Neural progenitor cell (in vitro differentiated cells): ENCODE data around the gene LINC01488. TPM values are rescaled to one million over a fixed set of nuclear protein-coding genes. Genes with fewer than 3 reads are reported as not detected.

ENCODE experiments used
- DNase-seq: peaks from one replicate; pipeline ENCODE4 v3.0.0-alpha.2; 2016; ENCODE audit warnings: low spot score
- H2AFZ ChIP-seq: fragments of 200-600 bp; sonication (generic); replicated peaks from 2 replicates; pipeline ENCODE4 v1.6.1; 2016; ENCODE audit warnings: antibody characterized with exemption
- H3F3A ChIP-seq: fragments of 200-600 bp; sonication (generic); 2 replicates; pipeline ENCODE4 v1.6.1; 2016; ENCODE audit warnings: antibody characterized with exemption, low read depth
- H3K27ac ChIP-seq: fragments of 200-600 bp; sonication (generic); 2 replicates; pipeline ENCODE4 v1.5.1; 2016; ENCODE audit warnings: mild to moderate bottlenecking
- H3K27me3 ChIP-seq: fragments of 200-600 bp; sonication (generic); 2 replicates; pipeline ENCODE4 v1.6.1; 2016; ENCODE audit warnings: mild to moderate bottlenecking, moderate library complexity
- H3K36me3 ChIP-seq: fragments of 200-600 bp; sonication (generic); 2 replicates; pipeline ENCODE4 v1.5.1; 2016
- H3K4me1 ChIP-seq: fragments of 200-600 bp; sonication (generic); 2 replicates; pipeline ENCODE4 v1.6.1; 2016; ENCODE audit warnings: mixed run types
- H3K4me2 ChIP-seq: fragments of 200-600 bp; sonication (generic); 2 replicates; pipeline ENCODE4 v1.6.1; 2016
- H3K4me3 ChIP-seq: fragments of 200-600 bp; sonication (generic); 2 replicates; pipeline ENCODE4 v1.5.1; 2016
- H3K79me2 ChIP-seq: fragments of 200-600 bp; sonication (generic); 2 replicates; pipeline ENCODE4 v1.6.1; 2016; ENCODE audit warnings: low read depth
- H3K9ac ChIP-seq: fragments of 200-600 bp; sonication (generic); 2 replicates; pipeline ENCODE4 v1.6.1; 2016
- H3K9me3 ChIP-seq: fragments of 200-600 bp; sonication (generic); 2 replicates; pipeline ENCODE4 v1.5.1; 2016; ENCODE audit warnings: low read depth
- H4K20me1 ChIP-seq: fragments of 200-600 bp; sonication (generic); 2 replicates; pipeline ENCODE4 v1.6.1; 2016; ENCODE audit warnings: low read depth
- H3K27ac Mint-ChIP-seq: 3 replicates; pipeline ENCODE4 v1.8.0; 2021; ENCODE audit warnings: mixed read lengths
- H3K27me3 Mint-ChIP-seq: 2 replicates; pipeline ENCODE4 v1.8.0; 2022; ENCODE audit warnings: low read depth, mild to moderate bottlenecking, inconsistent platforms, moderate library complexity, mixed read lengths; ENCODE audit not compliant: insufficient read depth
- H3K36me3 Mint-ChIP-seq: 3 replicates; pipeline ENCODE4 v1.8.0; 2021; ENCODE audit warnings: mixed read lengths
- H3K4me1 Mint-ChIP-seq: 3 replicates; pipeline ENCODE4 v1.8.0; 2021; ENCODE audit warnings: mixed read lengths
- H3K4me3 Mint-ChIP-seq: 3 replicates; pipeline ENCODE4 v1.8.0; 2021; ENCODE audit warnings: mild to moderate bottlenecking, moderate library complexity, mixed read lengths
- H3K9me3 Mint-ChIP-seq: 3 replicates; pipeline ENCODE4 v1.8.0; 2020; ENCODE audit warnings: mixed read lengths
- EZH2 ChIP-seq: fragments of 200-600 bp; sonication (generic); IDR thresholded peaks from 2 replicates; pipeline ENCODE4 v1.6.1; 2017; ENCODE audit warnings: antibody characterized with exemption, mild to moderate bottlenecking, moderate library complexity
- EZH2phosphoT487 ChIP-seq: fragments of 200-600 bp; sonication (generic); IDR thresholded peaks from 2 replicates; pipeline ENCODE4 v1.6.1; 2017; ENCODE audit warnings: antibody characterized with exemption
- total RNA-seq: library from RNA; depleted of rRNA; stranded (reverse); fragments of >200 nt; gene quantifications from 2 replicates; pipeline ENCODE4 v1.2.3, GENCODE V29; 2015; ENCODE audit warnings: low replicate concordance
- TF ChIP-seq, protein P1 (sequence below): fragments of 200-600 bp; sonication (generic); IDR thresholded peaks from 2 replicates; pipeline ENCODE4 v1.5.1; 2017; ENCODE audit warnings: antibody characterized with exemption, mild to moderate bottlenecking

LINC01488 gene
- total RNA-seq, 1 donor from 2014 or later: 0.09 TPM

DNA sequence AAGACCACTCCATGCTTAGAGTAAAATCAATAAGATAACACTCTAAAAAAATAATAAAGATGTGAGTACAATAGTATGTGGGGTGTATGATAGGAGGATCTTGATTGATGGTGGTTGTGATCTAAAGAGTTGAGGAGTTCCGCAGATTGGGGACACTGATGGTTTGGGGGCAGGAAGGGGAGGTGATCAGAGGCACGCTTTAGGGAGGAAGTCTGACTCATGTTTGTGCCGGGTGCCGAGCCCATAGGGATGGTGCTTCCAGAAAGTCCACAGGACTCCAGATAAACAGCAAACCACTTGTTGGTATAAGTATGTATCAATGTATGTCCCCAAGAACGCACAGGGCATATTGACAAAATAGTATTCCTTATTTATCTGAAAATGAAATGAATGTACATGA is 27.5 kb downstream of the LINC01488 start:
- DNase-seq: no peak
- Mint-ChIP-seq H3K27ac (no peak overlapping the region), H3K4me1 (peaks cover 3% of the 10 kb centered on the region), H3K27me3 (peaks cover 5% of the 10 kb centered on the region), H3K36me3 (peaks cover 1% of the 10 kb centered on the region), H3K9me3 (peaks cover 7% of the 10 kb centered on the region), H3K4me3 (no peak overlapping the region)
- H3K9ac ChIP-seq: no peak overlapping the region
- no peaks in the 10 kb centered on the region for H4K20me1 ChIP-seq
- H3K4me3 ChIP-seq: no peak overlapping the region
- no peaks in the 10 kb centered on the region for H3K79me2 ChIP-seq
- H3K27me3 ChIP-seq: no peaks in the 10 kb centered on the region
- no peak overlapping the region for H3K4me2 ChIP-seq
- H3K9me3 ChIP-seq: no peaks in the 10 kb centered on the region
- no peaks in the 10 kb centered on the region for H3F3A ChIP-seq
- no peak overlapping the region for H3K27ac ChIP-seq
- no peak for TF ChIP-seq EZH2
- no peak for TF ChIP-seq EZH2phosphoT487
- TF ChIP-seq, protein P1, sequence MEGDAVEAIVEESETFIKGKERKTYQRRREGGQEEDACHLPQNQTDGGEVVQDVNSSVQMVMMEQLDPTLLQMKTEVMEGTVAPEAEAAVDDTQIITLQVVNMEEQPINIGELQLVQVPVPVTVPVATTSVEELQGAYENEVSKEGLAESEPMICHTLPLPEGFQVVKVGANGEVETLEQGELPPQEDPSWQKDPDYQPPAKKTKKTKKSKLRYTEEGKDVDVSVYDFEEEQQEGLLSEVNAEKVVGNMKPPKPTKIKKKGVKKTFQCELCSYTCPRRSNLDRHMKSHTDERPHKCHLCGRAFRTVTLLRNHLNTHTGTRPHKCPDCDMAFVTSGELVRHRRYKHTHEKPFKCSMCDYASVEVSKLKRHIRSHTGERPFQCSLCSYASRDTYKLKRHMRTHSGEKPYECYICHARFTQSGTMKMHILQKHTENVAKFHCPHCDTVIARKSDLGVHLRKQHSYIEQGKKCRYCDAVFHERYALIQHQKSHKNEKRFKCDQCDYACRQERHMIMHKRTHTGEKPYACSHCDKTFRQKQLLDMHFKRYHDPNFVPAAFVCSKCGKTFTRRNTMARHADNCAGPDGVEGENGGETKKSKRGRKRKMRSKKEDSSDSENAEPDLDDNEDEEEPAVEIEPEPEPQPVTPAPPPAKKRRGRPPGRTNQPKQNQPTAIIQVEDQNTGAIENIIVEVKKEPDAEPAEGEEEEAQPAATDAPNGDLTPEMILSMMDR: no peak
- H3K4me1 ChIP-seq: no peaks in the 10 kb centered on the region
- no peaks in the 10 kb centered on the region for H3K36me3 ChIP-seq
- no peak overlapping the region for H2AFZ ChIP-seq

DNA sequence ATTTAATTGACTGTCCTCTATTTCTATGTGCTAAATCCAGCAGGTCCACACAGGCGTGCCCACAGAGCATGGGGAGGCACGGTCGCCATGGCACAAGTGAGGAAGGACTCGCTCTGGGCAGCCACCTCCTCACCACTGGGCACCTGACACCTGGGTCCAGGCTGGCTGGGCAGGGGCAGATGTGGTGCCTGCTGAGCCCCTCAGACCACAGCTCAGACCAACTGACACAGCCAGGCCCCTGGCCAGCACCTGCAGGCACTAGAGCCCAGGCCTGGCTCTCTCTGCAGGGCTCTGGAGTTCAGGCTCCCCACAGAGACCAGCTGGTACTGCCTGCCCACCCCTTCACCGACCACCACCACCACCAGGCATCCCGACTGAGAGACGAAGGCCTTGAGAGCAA is 27.9 kb downstream of the LINC01488 start:
- Histone ChIP-seq H3K4me1 (no peaks in the 10 kb centered on the region), H2AFZ (no peak overlapping the region), H3K9ac (no peak overlapping the region), H3K9me3 (no peaks in the 10 kb centered on the region), H3K4me3 (no peak overlapping the region), H3K4me2 (no peak overlapping the region), H3K27me3 (no peaks in the 10 kb centered on the region), H3K36me3 (no peaks in the 10 kb centered on the region), H3K27ac (no peak overlapping the region), H3F3A (no peaks in the 10 kb centered on the region), H3K79me2 (no peaks in the 10 kb centered on the region), H4K20me1 (no peaks in the 10 kb centered on the region)
- no peak for DNase-seq
- H3K4me1 Mint-ChIP-seq: peaks cover 3% of the 10 kb centered on the region
- H3K27ac Mint-ChIP-seq: no peak overlapping the region
- TF ChIP-seq, protein P1: no peak
- no peak for TF ChIP-seq EZH2
- no peak for TF ChIP-seq EZH2phosphoT487
- no peak overlapping the region for H3K4me3 Mint-ChIP-seq
- H3K27me3 Mint-ChIP-seq: peaks cover 7% of the 10 kb centered on the region
- H3K9me3 Mint-ChIP-seq: peaks cover 7% of the 10 kb centered on the region
- peaks cover 1% of the 10 kb centered on the region for H3K36me3 Mint-ChIP-seq

DNA sequence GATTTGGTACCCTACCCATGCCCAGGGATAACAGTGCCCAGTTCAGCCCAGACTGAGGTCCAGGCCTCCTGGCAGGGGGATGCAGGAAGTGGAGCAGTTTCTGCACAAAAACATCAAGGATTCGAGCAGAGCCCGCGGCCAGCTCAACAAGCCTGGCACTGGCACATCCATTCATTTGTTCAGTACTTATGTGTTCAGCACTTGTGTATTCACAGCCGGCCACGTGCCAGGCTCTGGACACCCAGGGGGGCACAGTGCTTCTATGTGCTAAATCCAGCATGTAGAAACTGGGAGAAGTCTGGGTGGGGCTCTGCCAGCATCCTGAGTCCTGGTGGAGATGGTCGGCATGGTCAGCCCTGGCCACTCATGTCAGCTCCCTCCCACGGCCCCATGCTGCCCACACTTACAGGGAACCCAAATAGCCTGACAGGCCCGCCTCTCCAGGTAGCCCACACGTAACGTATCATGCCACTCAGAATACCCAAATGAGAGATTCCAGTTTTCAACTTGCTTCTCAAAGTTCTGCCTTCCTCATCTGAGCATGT is 28.5 kb downstream of the LINC01488 start:
- Histone ChIP-seq H3K79me2 (no peaks in the 10 kb centered on the region), H3K4me1 (no peaks in the 10 kb centered on the region), H3K27ac (no peak overlapping the region), H3K27me3 (no peaks in the 10 kb centered on the region), H3K36me3 (no peaks in the 10 kb centered on the region), H3K9ac (no peak overlapping the region), H2AFZ (no peak overlapping the region), H3K9me3 (no peaks in the 10 kb centered on the region), H3K4me2 (no peak overlapping the region), H4K20me1 (no peaks in the 10 kb centered on the region), H3K4me3 (no peak overlapping the region), H3F3A (no peaks in the 10 kb centered on the region)
- no peak overlapping the region for H3K4me3 Mint-ChIP-seq
- H3K27ac Mint-ChIP-seq: no peak overlapping the region
- peaks cover 3% of the 10 kb centered on the region for H3K4me1 Mint-ChIP-seq
- peaks cover 7% of the 10 kb centered on the region for H3K9me3 Mint-ChIP-seq
- TF ChIP-seq, protein P1: no peak
- TF ChIP-seq EZH2 (no peak), EZH2phosphoT487 (no peak)
- H3K27me3 Mint-ChIP-seq: peaks cover 7% of the 10 kb centered on the region
- peaks cover 1% of the 10 kb centered on the region for H3K36me3 Mint-ChIP-seq
- DNase-seq: no peak
